COLO668 (cell line): ENCODE data around the gene HSF2BP.
"Not testable (repeated sequence)": the region's sequence is repeated elsewhere in the genome, so short reads cannot be mapped to it uniquely, and the experiment has no call there.

Experiments
- DNase-seq: peaks from one replicate; lab custom pipeline; 2025; ENCODE audit not compliant: unreplicated experiment; lab: John Stamatoyannopoulos, UW

Gene HSF2BP

DNA sequence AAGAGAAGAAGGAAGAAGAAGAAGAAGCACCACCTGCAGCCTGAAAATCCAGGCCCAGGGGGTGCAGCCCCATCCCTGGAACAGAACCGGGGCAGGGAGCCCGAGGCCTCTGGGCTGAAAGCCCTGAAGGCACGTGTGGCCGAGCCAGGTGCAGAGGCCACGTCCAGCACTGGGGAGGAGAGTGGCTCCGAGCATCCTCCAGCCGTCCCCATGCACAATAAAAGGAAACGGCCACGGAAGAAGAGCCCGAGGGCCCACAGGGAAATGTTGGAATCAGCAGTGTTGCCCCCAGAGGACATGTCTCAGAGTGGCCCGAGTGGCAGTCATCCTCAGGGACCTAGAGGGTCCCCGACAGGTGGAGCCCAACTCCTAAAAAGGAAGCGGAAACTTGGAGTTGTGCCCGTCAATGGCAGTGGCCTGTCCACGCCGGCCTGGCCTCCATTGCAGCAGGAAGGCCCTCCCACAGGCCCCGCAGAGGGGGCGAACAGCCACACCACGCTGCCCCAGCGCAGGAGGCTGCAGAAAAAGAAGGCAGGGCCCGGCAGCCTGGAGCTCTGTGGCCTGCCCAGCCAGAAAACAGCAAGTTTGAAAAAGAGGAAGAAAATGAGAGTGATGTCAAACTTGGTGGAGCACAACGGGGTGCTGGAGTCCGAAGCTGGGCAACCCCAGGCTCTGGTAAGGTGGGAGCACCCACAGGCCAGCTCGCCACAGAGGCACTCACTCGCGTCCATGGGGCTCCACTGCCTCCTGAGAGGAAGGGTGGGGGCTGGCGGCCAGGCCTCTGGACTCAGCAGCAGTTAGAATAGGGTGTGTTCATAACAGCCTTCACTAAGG is 28.5 kb upstream of the HSF2BP start:
- DNase-seq, result no peak

DNA sequence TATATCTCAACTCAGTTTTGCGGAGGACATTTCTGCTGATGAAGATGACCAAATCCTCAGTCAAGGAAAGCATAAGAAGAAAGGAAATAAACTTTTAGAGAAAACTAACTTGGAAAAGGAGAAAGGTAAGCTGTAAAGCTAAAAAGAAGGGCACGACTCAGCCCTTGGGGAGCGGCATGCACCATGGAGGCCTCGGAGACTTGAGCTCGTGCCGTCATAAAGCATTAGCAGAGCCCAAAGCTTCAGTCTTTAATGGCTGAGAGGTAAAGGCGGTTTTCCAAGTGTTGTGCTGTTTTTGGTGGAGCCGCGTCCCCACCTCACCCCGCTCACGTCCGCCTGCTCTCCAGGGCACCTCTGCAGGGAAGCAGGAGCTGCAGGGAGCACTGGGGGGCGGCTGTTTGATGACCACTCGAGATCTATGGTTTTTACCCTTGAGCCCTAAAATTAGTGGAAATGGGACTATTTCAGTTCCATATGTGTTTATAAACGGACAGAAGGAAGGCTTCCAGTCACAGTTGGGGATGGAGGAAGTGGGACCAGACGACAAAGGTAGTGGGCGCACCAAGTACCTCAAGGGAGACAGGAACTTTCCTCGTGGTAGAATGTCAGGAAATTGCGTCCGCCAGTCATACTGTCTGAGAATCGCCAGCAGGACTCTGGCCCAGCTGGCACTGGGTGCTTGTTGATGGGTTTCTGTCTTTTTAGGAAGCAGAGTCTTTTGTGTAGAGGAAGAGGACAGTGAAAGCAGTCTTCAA is 27.7 kb upstream of the HSF2BP start:
- no peak for DNase-seq

- DNase-seq, result no peak
Measured at GRCh38 chr21:43684424-43684823, 25.1 kb upstream of the HSF2BP start.

GRCh38 chr21:43681650-43682049 is 22.4 kb upstream of the HSF2BP start:
- DNase-seq, result no peak

DNA sequence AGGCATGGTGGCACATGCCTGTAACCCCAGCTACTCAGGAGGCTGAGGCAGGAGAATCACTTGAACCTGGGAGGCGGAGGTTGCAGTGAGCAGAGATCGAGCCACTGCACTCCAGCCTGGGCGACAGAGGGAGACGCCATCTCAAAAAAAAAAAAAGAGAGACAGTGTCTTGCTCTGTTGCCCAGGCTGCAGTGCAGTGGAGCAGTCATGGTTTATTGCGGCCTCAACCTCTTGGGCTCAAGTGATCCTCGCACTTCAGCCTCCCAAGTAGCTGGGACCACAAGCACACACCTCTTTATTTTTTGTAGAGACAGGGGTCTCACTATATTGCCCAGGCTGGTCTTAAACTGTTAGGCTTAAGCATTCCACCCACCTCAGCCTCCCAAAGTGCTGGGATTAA is 21.1 kb upstream of the HSF2BP start:
- not testable (repeated sequence) for DNase-seq

- DNase-seq, result no peak
Measured at GRCh38 chr21:43679951-43680350, 20.7 kb upstream of the HSF2BP start.

- no peak for DNase-seq
Measured at GRCh38 chr21:43676391-43676790, 17.1 kb upstream of the HSF2BP start.

DNA sequence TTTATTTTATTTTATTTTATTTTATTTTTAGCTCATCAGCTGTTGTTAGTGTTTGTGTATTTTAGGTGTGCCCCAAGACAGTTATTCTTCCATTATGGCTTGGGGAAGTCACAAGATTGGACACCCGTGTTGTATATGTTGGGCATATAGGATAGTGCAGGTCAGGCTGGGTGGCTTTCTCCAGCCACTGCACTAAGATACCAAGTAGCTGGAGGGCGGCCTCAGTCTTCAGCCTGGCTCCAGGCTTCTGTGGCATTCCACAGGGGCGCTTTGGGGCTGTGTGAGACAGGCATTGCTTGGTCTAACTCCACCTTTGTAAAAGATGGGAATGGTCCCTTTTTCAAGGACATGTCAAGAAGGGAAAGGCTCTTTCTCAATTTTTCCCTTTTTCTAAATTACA is 16.6 kb upstream of the HSF2BP start:
- DNase-seq, result no peak

- no peak for DNase-seq
Measured at GRCh38 chr21:43669828-43670605, 10.7 kb upstream of the HSF2BP start.

DNA sequence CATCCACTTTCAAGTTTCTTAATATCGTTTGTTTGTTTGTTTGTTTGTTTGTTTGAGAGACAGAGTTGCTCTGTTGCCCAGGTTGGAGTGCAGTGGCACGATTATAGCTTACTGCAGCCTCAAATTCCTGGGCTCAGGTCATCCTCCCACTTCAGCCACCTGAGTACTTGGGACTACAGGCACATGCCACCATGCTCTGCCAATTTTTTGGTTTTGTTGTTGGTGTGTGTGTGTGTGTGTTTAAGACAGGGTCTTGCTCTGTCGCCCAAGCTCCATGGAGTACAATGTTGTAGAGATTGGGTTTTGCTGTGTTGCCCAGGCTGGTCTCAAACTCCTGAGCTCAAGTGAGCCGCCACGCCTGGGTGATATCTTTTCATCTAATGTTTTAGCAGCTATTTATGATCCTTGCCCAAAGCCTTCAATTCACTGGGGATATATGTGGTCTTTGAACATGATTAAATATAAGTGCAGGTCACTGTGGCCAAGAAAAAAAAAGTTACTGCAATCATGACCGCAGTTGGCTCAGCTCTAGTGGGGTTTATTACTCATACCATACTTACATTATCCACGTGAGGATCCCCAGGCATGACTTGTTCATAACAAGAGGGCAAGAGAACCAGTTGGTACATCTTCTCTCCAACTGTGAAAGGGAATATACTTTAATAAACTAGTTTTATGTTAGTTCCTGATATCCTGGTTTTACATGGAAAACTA is 8.1 kb upstream of the HSF2BP start:
- no peak for DNase-seq

- no peak for DNase-seq
Measured at GRCh38 chr21:43665879-43666278, 6.6 kb upstream of the HSF2BP start.

DNA sequence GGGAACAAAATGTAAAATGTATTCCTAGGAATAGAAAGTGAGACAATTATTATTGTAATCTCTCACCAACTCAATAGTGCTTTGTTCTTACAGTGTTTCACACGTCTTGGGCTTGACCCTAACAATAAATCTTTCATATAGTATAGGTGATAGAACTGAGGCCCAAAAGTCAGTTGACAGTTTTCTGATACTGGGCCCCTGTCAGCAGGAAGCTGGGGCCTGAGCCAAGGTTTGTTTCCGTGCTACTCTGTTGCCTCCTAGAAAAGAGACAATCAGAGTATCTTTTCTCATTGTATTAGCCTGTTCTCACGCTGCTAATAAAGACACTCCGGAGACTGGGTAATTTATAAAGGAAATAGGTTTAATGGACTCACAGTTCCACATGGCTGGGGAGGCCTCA is 5.1 kb upstream of the HSF2BP start:
- DNase-seq, result no peak

DNA sequence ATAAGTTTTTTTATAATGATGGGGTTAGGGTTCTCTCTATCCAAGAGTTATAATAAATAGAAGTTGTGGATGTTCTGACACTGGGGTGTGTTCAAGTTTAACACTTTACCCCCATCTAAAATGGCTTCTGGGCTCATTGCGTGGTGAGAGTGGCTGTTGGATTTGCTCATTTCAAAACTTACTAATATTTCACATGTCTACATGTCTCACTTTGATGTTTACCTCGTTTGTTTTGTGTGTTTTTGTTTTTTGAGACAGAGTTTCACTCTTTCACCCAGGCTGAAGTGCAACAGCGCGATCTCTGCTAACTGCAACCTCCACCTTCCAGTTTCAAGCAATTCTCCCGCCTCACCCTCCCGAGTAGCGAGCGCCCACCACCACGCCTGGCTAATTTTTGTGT is 3.7 kb upstream of the HSF2BP start:
- DNase-seq, result no peak

GRCh38 chr21:43662286-43662685 is 3.0 kb upstream of the HSF2BP start:
- no peak for DNase-seq

- DNase-seq, result peak; percentile 38
Measured at GRCh38 chr21:43658769-43659135, 536 bp downstream of the HSF2BP start.

DNA sequence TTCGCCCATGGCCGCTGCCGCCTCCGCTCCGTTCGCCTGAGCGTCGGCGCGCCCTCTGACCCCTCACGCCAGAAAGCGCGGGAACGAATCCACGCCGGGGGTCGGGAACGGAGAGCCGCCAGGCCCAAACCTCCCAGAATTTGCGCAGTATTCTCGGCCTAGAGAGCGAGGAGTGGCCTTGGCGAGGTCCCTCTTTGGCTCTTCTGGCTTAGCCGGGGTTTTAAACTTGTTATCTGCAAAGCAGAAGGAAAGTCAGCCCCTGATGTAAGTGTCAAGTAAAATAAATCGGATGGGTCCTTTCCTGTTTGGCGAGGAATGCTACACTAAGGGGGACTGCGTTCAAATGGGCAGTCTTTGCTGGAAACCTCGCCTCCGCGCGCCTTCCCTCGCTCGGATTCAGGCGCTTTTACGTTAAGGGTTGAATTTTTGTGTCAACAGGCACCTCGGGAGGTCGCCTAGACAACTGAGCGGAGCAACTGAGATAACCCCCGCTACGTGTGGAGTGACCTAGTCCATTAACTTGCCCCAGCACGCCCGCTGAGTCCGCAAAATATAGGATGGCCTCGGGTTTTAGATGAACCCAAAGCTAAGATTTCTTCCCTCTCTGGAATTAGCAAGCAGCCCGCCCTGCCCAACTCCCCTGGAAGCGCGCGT is 1.1 kb downstream of the HSF2BP start:
- DNase-seq, result no peak

- no peak for DNase-seq
Measured at GRCh38 chr21:43657355-43658087, 1.8 kb downstream of the HSF2BP start.

DNA sequence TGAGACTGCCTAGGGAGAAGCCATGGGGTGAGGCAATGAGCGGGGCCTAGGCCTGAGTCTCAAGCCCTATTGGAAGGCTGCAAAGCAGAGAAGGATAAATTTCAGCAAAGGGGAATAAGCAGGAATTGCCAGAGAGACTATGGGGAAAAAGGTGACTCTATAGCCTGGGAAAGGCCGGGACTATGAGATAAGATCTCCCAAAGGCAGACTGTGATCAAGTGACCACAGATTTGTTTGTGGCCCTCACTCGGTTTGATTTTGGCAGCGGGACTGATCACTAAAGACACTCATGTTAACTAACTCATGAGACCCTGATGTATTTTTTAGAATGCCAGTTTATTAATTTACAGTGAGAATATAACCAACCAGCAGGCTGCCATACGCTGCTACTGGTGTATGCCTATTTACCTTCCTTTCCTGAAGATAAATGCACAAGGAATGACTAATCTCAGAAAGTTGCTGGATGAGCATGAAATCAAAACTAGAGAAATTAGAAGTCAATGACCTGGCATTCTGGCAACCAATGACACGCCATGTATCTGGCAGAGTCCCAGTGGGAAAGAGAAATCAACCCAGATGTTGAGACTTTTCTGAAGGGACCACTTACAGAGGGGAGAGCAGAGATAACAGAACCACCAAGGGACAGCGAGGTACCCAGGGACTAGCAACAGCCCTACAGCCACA is 4.3 kb downstream of the HSF2BP start:
- DNase-seq, result no peak

- no peak for DNase-seq
Measured at GRCh38 chr21:43653626-43654025, 5.7 kb downstream of the HSF2BP start.
